Activated CD8-positive, alpha-beta T cell treated with anti-CD3 and anti-CD28 coated beads, Interleukin-2, amount 10 ng/mL, durations not matched to agents 7 days and 5 days (primary cell): ENCODE results near the gene CCDC88B. TPM values are rescaled to one million over a fixed set of nuclear protein-coding genes. Genes with fewer than 3 reads are reported as not detected.

Experiments used
- ATAC-seq: fragments of 150-1000 bp; cut with Tn5 transposase; one replicate; pipeline ENCODE4 v1.10.0; 2021; ENCODE audit warnings: moderate library complexity
- CTCF ChIA-PET: fragments of 350-600 bp; sonication (Branson Sonifier 250); formaldehyde crosslinking; loops from one replicate; lab custom pipeline; 2021; ENCODE audit warnings: antibody characterized with exemption; lab: Charles Lee
- POLR2A ChIA-PET: fragments of 350-600 bp; sonication (Branson Sonifier 250); formaldehyde crosslinking; loops from one replicate; lab custom pipeline; 2021; ENCODE audit warnings: antibody characterized with exemption; lab: Charles Lee
- DNase-seq: peaks from one replicate; pipeline ENCODE4 v3.0.0-alpha.2; 2020
- H3K27ac Mint-ChIP-seq: one replicate; pipeline ENCODE4 v1.8.0; 2021; ENCODE audit warnings: mild to moderate bottlenecking, mixed read lengths
- H3K27me3 Mint-ChIP-seq: one replicate; pipeline ENCODE4 v1.8.0; 2021; ENCODE audit warnings: low read depth, mixed read lengths
- H3K36me3 Mint-ChIP-seq: one replicate; pipeline ENCODE4 v1.8.0; 2021; ENCODE audit warnings: low read depth, mixed read lengths
- H3K4me1 Mint-ChIP-seq: one replicate; pipeline ENCODE4 v1.8.0; 2021; ENCODE audit warnings: low read depth, mixed read lengths
- H3K4me3 Mint-ChIP-seq: one replicate; pipeline ENCODE4 v1.8.0; 2021; ENCODE audit warnings: mild to moderate bottlenecking, mixed read lengths
- H3K9me3 Mint-ChIP-seq: one replicate; pipeline ENCODE4 v1.8.0; 2022; ENCODE audit warnings: mixed read lengths; ENCODE audit not compliant: insufficient read depth
- total RNA-seq, 2 experiments: library from RNA; stranded (reverse); gene quantifications; one replicate each; pipeline ENCODE4 v1.2.3, GENCODE V29; 2021

The CCDC88B gene
- total RNA-seq, 2 experiments from 2014 or later, result 127 TPM

DNA sequence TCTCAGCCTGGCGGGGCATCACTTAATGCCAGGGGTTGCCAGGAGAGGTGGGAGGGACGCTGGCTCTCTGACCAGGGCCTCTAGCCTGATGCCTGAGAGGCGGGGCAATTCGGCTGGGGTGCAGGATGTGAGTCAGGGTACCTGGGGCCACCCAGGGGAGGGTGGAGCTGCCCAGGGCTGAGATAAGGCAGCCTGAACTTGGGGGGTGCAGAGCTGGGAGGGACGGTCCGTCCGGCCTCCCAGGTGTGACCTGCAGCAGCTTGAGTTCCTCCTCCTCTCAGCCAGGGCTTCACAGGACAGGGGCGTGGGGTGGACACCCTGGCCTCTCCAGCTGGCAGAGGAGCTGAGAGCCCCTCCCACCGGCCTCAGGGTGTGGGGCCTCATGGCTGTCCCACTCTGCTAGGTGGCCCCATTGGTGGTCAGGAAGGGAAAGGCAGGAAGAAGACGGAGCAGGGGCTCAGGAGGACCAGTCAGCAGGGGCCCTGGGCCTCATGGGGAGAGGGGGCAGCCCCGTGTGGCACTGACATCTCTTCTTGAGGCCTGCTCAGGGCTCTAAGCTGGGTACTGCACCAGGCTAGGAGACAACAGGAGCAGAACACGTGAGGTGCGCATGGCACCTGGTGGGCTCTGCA is 18.0 kb downstream of the CCDC88B start:
- Mint-ChIP-seq H3K27ac (peak overlapping the region; percentile 68), H3K27me3 (no peaks in the 10 kb centered on the region), H3K36me3 (peaks cover 31% of the 10 kb centered on the region), H3K4me1 (peaks cover 52% of the 10 kb centered on the region), H3K9me3 (no peaks in the 10 kb centered on the region), H3K4me3 (peak overlapping the region; percentile 69)
- DNase-seq (peak; percentile 56), ATAC-seq (peak; percentile 11)
- CTCF ChIA-PET, result interaction anchor here (0.8 to 7.1 kb wide), 4 partner anchors 27 to 91 kb away, joined by 3 to 39 read pairs (median 6); partner anchors contain the start of genes PRDX5 and TRMT112
- POLR2A ChIA-PET, result interaction anchor here (0.7 to 1.1 kb wide), 2 partner anchors 40 to 152 kb away, joined by 3 read pairs; partner anchors contain the start of genes FERMT3, PRDX5 and TRMT112

DNA sequence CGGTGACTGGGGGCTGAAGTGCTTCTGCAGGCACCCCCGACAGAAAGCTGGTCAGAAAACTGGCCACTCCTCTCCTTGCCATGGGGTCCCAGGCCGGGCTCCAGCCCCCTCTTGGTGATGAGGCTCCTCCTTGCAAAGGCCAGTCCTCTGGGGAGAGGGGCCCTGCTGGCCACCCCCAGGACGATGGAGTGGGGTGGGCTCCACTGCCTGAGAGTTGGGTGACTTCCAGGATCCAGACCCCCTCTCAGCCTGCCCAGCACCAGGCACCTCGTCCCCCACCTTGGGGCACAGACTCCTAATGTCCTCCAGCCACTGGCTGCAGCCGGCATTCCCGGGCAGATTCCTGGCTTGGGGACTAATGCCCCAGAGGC is 18.5 kb downstream of the CCDC88B start:
- DNase-seq (no peak), ATAC-seq (no peak)
- Mint-ChIP-seq H3K9me3 (no peaks in the 10 kb centered on the region), H3K27ac (no peak overlapping the region), H3K4me3 (peak overlapping the region; percentile 69), H3K27me3 (no peaks in the 10 kb centered on the region), H3K4me1 (peaks cover 52% of the 10 kb centered on the region), H3K36me3 (peaks cover 35% of the 10 kb centered on the region)
- ChIA-PET CTCF (interaction anchor here (0.8 to 7.1 kb wide), 3 partner anchors 28 to 90 kb away, joined by 3 to 39 read pairs (median 4); partner anchors contain the start of genes PRDX5 and TRMT112), POLR2A (interaction anchor here (0.7 to 1.1 kb wide), 2 partner anchors 41 to 152 kb away, joined by 3 read pairs; partner anchors contain the start of genes FERMT3, PRDX5 and TRMT112)

DNA sequence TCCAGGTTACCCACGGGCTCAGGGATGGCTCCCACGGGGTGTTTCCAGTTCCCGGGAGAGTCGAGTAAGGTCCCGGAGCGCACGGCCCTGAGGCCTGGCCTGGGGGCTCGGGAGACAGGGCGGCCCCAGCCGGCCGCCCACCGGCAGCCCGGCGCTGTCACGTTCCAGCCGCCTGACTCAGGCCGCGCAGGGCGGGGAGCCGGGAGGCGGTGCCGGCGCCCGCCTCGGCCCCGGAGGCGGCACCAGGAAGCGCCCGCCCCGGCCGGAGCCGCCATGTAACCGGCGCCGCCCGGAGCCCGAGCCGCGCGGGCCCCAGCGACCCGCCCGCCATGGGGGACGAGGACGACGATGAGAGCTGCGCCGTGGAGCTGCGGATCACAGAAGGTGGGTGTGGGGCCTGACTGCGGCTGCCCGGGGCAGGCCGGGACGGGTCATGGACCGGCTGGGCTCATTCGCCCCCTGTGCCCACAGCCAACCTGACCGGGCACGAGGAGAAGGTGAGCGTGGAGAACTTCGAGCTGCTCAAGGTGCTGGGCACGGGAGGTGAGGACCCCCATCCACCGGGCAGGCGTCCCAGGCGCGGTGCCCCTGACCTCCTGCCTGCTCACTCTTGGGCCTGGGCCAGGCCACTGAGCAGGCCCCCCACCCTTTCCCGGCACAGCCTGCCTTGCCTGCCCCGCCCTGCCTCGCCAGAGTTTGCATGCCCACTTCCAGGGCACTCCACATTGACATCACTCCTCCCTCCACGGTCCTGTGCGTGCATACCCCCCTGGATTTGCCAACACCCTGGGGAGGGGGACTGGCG is 19.1 kb downstream of the CCDC88B start, which contains the start of gene RPS6KA4:
RPS6KA4 (plus strand) TSS at position 256 of the 805 bp plus-strand sequence; CDS start at position 330, 74 bp downstream.
- Mint-ChIP-seq H3K4me3 (peak within 1 kb of the TSS; percentile 82), H3K27me3 (no peaks in the 10 kb centered on the region), H3K36me3 (peaks cover 37% of the 10 kb centered on the region), H3K27ac (peak within 1 kb of the TSS; percentile 79), H3K9me3 (no peaks in the 10 kb centered on the region), H3K4me1 (peaks cover 51% of the 10 kb centered on the region)
- ChIA-PET CTCF (interaction anchor here (0.7 to 7.1 kb wide), 5 partner anchors 27 to 290 kb away, joined by 3 to 39 read pairs (median 9); no protein-coding TSS in a partner anchor), POLR2A (interaction anchor here (1.1 kb wide), 1 partner anchor 153 kb away, joined by 3 read pairs; the partner anchor contains the start of gene FERMT3)
- ATAC-seq (peak; percentile 87), DNase-seq (peak; percentile 51)

DNA sequence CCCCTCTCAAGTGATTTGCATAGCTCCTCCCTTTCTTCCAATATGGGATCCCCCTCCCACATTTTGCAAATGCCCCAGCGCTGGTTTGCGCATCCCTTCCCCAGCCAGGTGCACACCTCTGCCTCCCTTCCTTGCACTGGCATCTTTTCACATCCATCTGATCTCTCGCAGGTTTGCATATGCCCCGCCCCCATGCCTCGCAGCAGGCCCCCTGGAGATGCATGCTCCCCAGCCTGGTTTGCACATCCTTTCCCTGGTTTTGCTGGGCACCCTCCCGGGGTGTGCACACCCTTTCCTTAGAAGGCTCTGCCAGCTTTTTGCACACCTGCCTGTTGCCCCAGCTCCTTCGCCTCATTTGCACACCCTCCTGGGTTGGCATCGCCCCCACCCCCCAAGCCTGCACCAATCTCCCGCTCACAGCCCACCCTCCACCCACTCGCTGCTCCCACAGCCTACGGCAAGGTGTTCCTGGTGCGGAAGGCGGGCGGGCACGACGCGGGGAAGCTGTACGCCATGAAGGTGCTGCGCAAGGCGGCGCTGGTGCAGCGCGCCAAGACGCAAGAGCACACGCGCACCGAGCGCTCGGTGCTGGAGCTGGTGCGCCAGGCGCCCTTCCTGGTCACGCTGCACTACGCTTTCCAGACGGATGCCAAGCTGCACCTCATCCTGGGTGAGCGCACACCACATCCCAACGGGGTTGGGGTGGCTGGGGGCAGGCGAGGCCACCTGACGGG is 19.9 kb downstream of the CCDC88B start:
- Mint-ChIP-seq H3K9me3 (no peaks in the 10 kb centered on the region), H3K27me3 (no peaks in the 10 kb centered on the region), H3K27ac (peak overlapping the region; percentile 79), H3K4me1 (peaks cover 50% of the 10 kb centered on the region), H3K36me3 (peaks cover 41% of the 10 kb centered on the region), H3K4me3 (peak overlapping the region; percentile 82)
- DNase-seq (peak; percentile 50), ATAC-seq (peak; percentile 20)
- CTCF ChIA-PET, result interaction anchor here (0.7 to 3.4 kb wide), 7 partner anchors 17 to 290 kb away, joined by 3 to 18 read pairs (median 3); no protein-coding TSS in a partner anchor
- POLR2A ChIA-PET, result interaction anchor here (0.8 kb wide), 1 partner anchor 30 kb away, joined by 4 read pairs; no protein-coding TSS in a partner anchor

DNA sequence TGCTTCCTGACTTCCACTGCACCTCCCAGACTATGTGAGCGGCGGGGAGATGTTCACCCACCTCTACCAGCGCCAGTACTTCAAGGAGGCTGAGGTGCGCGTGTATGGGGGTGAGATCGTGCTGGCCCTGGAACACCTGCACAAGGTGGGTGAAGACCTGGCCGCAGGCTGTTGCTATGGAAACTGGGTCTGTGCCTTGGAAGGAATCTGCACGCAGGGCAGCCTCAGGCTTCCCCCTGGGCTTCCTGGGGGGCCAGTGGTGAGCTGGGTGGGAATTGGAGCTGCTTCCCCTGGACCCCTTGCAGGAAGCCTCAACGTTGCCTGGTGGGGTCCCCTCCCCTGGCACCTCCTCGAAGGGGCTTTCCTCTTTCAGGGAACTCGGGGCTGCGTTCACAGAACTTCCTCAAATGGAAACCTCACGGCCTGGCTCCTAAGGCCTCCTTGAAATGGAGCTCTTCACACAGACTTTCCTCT is 20.5 kb downstream of the CCDC88B start:
- Mint-ChIP-seq H3K27me3 (no peaks in the 10 kb centered on the region), H3K36me3 (peaks cover 45% of the 10 kb centered on the region), H3K9me3 (no peaks in the 10 kb centered on the region), H3K27ac (no peak overlapping the region), H3K4me1 (peaks cover 44% of the 10 kb centered on the region), H3K4me3 (peak overlapping the region; percentile 82)
- no peak for DNase-seq
- POLR2A ChIA-PET, result interaction anchor here (0.8 kb wide), 2 partner anchors 29 to 43 kb away, joined by 3 to 4 read pairs; partner anchors contain the start of gene PRDX5
- CTCF ChIA-PET, result interaction anchor here (0.6 to 3.4 kb wide), 8 partner anchors 18 to 289 kb away, joined by 3 to 18 read pairs (median 4); partner anchors contain the start of genes PRDX5 and TRMT112
- ATAC-seq, result no peak

DNA sequence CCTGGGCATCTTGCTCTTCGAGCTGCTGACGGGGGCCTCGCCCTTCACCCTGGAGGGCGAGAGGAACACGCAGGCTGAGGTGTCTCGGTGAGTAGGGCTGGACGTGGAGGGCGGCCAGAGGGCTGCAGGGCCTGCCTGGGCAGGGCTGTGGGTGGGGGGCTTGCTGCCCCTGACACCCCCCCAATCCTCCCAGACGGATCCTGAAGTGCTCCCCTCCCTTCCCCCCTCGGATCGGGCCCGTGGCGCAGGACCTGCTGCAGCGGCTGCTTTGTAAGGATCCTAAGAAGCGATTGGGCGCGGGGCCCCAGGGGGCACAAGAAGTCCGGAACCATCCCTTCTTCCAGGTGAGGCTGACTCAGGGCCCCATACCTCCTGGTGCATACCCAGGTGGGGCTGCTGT is 21.7 kb downstream of the CCDC88B start:
- no peak overlapping the region for H3K4me3 Mint-ChIP-seq
- POLR2A ChIA-PET, result no interaction called here
- H3K9me3 Mint-ChIP-seq, result no peaks in the 10 kb centered on the region
- DNase-seq, result no peak
- H3K27me3 Mint-ChIP-seq, result no peaks in the 10 kb centered on the region
- peaks cover 52% of the 10 kb centered on the region for H3K36me3 Mint-ChIP-seq
- CTCF ChIA-PET, result interaction anchor here (0.7 to 3.4 kb wide), 3 partner anchors 11 to 88 kb away, joined by 3 to 18 read pairs (median 3); no protein-coding TSS in a partner anchor
- ATAC-seq, result no peak
- no peak overlapping the region for H3K27ac Mint-ChIP-seq
- H3K4me1 Mint-ChIP-seq, result peaks cover 39% of the 10 kb centered on the region

DNA sequence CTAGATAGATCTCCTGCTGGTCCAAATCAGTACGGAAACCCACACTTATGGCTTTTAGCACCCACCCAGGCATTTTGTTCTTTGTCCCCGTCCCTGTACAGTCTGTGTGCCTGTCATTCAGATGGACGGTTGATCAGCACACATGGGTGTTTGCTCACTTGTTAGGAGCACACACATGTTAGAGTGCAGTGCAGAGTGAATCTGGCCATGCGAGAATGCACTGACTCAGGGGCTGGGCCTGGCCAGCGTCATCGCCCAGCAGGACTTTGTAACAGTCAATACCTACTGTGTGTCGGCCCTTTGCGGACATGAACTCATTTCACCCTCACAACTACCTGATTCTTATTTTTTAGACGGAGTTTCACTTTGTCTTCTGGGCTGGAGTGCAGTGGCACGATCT is 22.3 kb downstream of the CCDC88B start:
- Mint-ChIP-seq H3K36me3 (peaks cover 53% of the 10 kb centered on the region), H3K4me3 (no peak overlapping the region), H3K27me3 (no peaks in the 10 kb centered on the region), H3K4me1 (peaks cover 37% of the 10 kb centered on the region), H3K27ac (no peak overlapping the region), H3K9me3 (no peaks in the 10 kb centered on the region)
- DNase-seq (no peak), ATAC-seq (no peak)
- ChIA-PET CTCF (interaction anchor here (3.4 kb wide), 1 partner anchor 87 kb away, joined by 18 read pairs; no protein-coding TSS in a partner anchor), POLR2A (no interaction called here)

DNA sequence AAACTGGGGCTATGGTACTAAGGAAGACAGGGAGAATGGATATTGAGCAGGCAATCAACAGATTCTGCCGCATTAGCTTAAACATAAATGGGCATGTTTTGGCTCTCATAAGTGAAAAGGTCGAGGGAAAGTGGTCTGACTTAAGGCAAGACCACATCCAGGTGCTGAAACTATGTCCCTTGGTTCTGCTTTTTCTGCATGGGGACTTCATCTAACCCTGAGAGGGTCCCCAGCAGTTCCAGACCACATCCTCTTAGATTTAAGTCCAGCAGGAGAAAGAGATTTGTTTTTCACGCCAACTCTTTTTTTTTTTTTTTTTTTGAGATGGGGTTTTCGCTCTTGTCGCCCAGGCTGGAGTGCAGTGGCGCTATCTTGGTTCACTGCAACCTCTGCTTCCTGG is 24.4 kb downstream of the CCDC88B start:
- ChIA-PET CTCF (no interaction called here), POLR2A (no interaction called here)
- no peak overlapping the region for H3K27ac Mint-ChIP-seq
- no peaks in the 10 kb centered on the region for H3K9me3 Mint-ChIP-seq
- DNase-seq (no peak), ATAC-seq (no peak)
- H3K4me3 Mint-ChIP-seq, result no peak overlapping the region
- peaks cover 25% of the 10 kb centered on the region for H3K4me1 Mint-ChIP-seq
- H3K27me3 Mint-ChIP-seq, result no peaks in the 10 kb centered on the region
- H3K36me3 Mint-ChIP-seq, result peaks cover 65% of the 10 kb centered on the region

DNA sequence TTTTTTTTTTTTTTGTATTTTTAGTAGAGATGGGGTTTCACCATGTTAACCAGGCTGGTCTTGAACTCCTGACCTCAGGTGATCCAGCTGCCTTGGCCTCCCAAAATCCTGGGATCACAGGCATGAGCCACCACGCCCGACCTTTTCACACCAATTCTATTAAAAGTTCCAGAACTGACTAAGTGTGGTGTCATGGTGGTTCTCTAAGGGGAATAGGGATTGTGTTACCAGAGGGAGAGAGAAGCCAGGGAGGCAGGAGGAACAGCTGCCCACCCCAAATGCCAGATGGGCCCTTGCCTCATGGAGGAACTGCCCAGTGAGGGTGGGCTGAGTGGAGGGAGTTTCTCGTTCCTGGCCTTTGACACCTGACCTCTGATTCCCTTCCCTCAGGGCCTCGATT is 24.9 kb downstream of the CCDC88B start:
- DNase-seq, result no peak
- no peak for ATAC-seq
- Mint-ChIP-seq H3K4me1 (peaks cover 20% of the 10 kb centered on the region), H3K9me3 (no peaks in the 10 kb centered on the region), H3K36me3 (peaks cover 69% of the 10 kb centered on the region), H3K4me3 (no peak overlapping the region), H3K27me3 (no peaks in the 10 kb centered on the region), H3K27ac (no peak overlapping the region)
- CTCF ChIA-PET, result no interaction called here
- POLR2A ChIA-PET, result no interaction called here

DNA sequence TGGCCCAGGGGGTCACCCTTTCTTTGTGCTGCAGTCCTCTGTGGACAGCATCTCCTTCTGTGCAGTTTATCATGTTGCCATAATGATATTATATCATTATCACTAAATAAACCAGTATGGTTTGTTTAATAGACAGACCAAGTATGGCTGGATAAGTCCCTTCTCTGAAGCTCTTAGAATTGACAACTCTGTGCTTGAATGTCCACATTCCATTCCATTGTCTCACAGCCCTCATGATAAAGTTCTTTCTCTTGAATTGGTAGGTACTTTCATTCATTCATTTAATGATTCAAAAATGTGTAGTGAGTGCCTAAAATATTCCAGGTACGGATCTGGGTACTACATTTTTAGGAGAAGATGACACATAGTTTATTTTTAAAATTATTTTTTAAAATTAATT is 26.7 kb downstream of the CCDC88B start:
- Mint-ChIP-seq H3K4me3 (no peak overlapping the region), H3K36me3 (peaks cover 57% of the 10 kb centered on the region), H3K27ac (no peak overlapping the region), H3K4me1 (peaks cover 7% of the 10 kb centered on the region), H3K27me3 (no peaks in the 10 kb centered on the region), H3K9me3 (no peaks in the 10 kb centered on the region)
- ATAC-seq, result no peak
- ChIA-PET CTCF (interaction anchor here (0.7 kb wide), 1 partner anchor 12 kb away, joined by 4 read pairs; no protein-coding TSS in a partner anchor), POLR2A (no interaction called here)
- DNase-seq, result no peak
